ENCODE data around the gene IL17RD. TPM values are rescaled to one million over a fixed set of nuclear protein-coding genes. Genes with fewer than 3 reads are reported as not detected.

IL17RD gene
- total and polyA plus RNA-seq, 7 donors: 0.19 to 1.8 (median 0.86) TPM

- DNase-seq: no peak
- Histone ChIP-seq H3K27ac (no peak overlapping the region), H3K27me3 (ENCODE audit: insufficient read depth in 3 of 3, low read length in 2 of 3) (no peaks in the 10 kb centered on the region), H3K4me1 (peaks cover 3% of the 10 kb centered on the region), H3K36me3 (ENCODE audit: insufficient read depth in 1 of 2, low read depth in 1 of 2) (no peaks in the 10 kb centered on the region), H3K9me3 (no peaks in the 10 kb centered on the region), H3K4me3 (no peak overlapping the region)
- TF ChIP-seq CTCF (IDR thresholded peaks at IDR 0.05): no peak
- intact Hi-C loops (cut with DNase I): no loop called here
- WGBS, 3 donors: 40 to 50% (median 48%) methylated on average over 6 of the region's 6 CpGs
- ATAC-seq: no peak
These were observed 71.1 kb downstream of the IL17RD start for GRCh38 chr3:57093971-57094535.

GRCh38 chr3:57093489-57093888, 71.7 kb downstream of the IL17RD start:
- ATAC-seq (no peak), DNase-seq (no peak)
- H3K9me3 ChIP-seq: no peaks in the 10 kb centered on the region
- H3K27ac ChIP-seq: no peak overlapping the region
- TF ChIP-seq CTCF (IDR thresholded peaks at IDR 0.05): no peak
- H3K4me3 ChIP-seq: no peak overlapping the region
- intact Hi-C loops (cut with DNase I): no loop called here
- no peaks in the 10 kb centered on the region for H3K36me3 ChIP-seq (ENCODE audit: insufficient read depth in 1 of 2, low read depth in 1 of 2)
- no peaks in the 10 kb centered on the region for H3K27me3 ChIP-seq (ENCODE audit: insufficient read depth in 3 of 3, low read length in 2 of 3)
- peaks cover 3% of the 10 kb centered on the region for H3K4me1 ChIP-seq

- no peak for TF ChIP-seq CTCF (IDR thresholded peaks at IDR 0.05)
- 69 to 77% (median 74%) methylated on average over 3 of the region's 3 CpGs for WGBS, 3 donors
- H3K9me3 ChIP-seq: no peaks in the 10 kb centered on the region
- intact Hi-C loops (cut with DNase I): no loop called here
- no peak overlapping the region for H3K4me3 ChIP-seq
- H3K27ac ChIP-seq: no peak overlapping the region
- DNase-seq (no peak), ATAC-seq (no peak)
- no peaks in the 10 kb centered on the region for H3K36me3 ChIP-seq (ENCODE audit: insufficient read depth in 1 of 2, low read depth in 1 of 2)
- no peaks in the 10 kb centered on the region for H3K27me3 ChIP-seq (ENCODE audit: insufficient read depth in 3 of 3, low read length in 2 of 3)
- H3K4me1 ChIP-seq: peaks cover 3% of the 10 kb centered on the region
These were observed 73.5 kb downstream of the IL17RD start for GRCh38 chr3:57091521-57092273.

- intact Hi-C loops (cut with DNase I): no loop called here
- Histone ChIP-seq H3K4me1 (no peaks in the 10 kb centered on the region), H3K9me3 (no peaks in the 10 kb centered on the region), H3K27ac (no peak overlapping the region), H3K4me3 (no peak overlapping the region), H3K36me3 (ENCODE audit: insufficient read depth in 1 of 2, low read depth in 1 of 2) (no peaks in the 10 kb centered on the region), H3K27me3 (ENCODE audit: insufficient read depth in 3 of 3, low read length in 2 of 3) (no peaks in the 10 kb centered on the region)
- DNase-seq (no peak), ATAC-seq (no peak)
- no peak for TF ChIP-seq CTCF (IDR thresholded peaks at IDR 0.05)
- 91 to 97% (median 95%) methylated on average over 4 of the region's 4 CpGs for WGBS, 3 donors
These were observed 76.1 kb downstream of the IL17RD start for GRCh38 chr3:57089043-57089442.
